Measurements from ENCODE around the gene CTSK. TPM values are rescaled to one million over a fixed set of nuclear protein-coding genes. Genes with fewer than 3 reads are reported as not detected.
"Not testable (repeated sequence)": the region's sequence is repeated elsewhere in the genome, so short reads cannot be mapped to it uniquely, and the experiment has no call there.

The CTSK gene
- 170 and 277 TPM in 2 replicates for total RNA-seq (2014; rRNA removed; shearing (Covaris generic))

DNA sequence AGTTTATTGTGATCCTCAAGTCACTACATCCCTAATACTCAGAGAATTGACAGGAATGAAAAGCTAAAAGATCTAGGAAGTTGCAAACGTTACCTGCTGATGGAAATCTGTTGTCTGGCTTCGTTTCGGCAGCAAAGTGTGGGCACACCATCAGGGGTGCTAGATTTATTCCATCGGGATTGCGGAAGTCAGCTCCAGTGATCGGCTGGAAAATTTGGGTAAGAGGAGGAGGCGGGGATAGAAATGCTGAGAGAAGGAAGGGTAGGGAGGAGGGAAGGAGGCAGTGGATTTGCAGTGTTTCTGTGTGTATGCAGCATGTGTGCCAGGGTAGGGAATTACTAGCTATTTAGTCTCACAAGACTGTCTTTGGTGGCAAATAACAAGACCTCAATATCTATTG, at the start of gene CTSK:
Gene CTSK (minus strand): TSS at position 140 of the 400 bp plus-strand sequence. CDS start 1,455 bp downstream, outside the sequence.
- H3K27me3 ChIP-seq (ENCODE audit: control insufficient read depth, insufficient read depth, low read length) = no peaks in the 10 kb centered on the region
- H3K4me3 ChIP-seq (ENCODE audit: insufficient read depth, low read depth, low read length) = peak within 1 kb of the TSS; percentile 30; the same call in 1 of the 2 replicates
- no peak for DNase-seq
- peaks cover 7% of the 10 kb centered on the region for H3K36me3 ChIP-seq (replicated peaks; ENCODE audit: control insufficient read depth, insufficient read depth, low read length)

DNA sequence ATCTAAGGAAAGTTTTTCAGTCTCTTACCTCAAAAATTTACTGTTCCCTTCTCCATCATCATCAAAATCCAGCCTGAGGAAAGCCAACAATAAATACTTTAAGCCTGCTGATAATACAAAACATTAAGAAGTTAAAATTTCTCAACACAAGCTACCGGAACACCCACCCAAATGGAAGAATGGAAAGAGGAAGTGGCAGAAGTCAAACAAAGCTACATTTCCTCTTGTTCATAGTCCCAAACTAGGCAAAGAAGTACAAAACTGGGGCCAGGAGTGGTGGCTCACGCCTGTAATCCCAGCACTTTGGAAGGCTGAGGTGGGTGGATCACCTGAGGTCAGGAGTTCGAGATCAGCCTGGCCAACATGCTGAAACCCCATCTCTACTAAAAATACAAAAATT, 44.7 kb upstream of the CTSK start:
- DNase-seq; H3K36me3 ChIP-seq (replicated peaks; ENCODE audit: control insufficient read depth, insufficient read depth, low read length): not testable (repeated sequence)

DNA sequence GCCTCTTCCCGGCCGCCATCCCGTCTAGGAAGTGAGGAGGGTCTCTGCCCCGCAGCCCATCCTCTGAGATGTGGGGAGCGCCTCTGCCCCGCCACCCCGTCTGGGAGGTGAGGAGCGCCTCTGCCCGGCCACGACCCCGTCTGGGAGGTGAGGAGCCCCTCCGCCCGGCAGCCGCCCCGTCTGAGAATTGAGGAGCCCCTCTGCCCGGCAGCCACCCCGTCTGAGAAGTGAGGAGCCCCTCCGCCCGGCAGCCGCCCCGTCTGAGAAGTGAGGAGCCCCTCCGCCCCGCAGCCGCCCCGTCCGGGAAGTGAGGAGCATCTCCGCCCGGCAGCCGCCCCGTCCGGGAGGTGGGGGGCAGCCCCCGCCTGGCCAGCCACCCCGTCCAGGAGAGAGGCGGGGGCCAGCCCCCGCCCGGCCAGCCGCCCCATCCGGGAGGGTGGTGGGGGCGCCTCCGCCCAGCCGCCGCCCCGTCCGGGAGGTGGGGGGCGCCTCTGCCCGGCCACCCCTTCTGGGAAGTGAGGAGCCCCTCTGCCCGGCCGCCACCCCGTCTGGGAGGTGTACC, 42.8 kb upstream of the CTSK start:
- H3K36me3 ChIP-seq (replicated peaks; ENCODE audit: control insufficient read depth, insufficient read depth, low read length); H3K4me3 ChIP-seq (ENCODE audit: insufficient read depth, low read depth, low read length); H3K27me3 ChIP-seq (ENCODE audit: control insufficient read depth, insufficient read depth, low read length); DNase-seq: not testable (repeated sequence)

More for the DNA sequence above, 44.7 kb upstream of the CTSK start:
- not testable (repeated sequence) for H3K4me3 ChIP-seq (ENCODE audit: insufficient read depth, low read depth, low read length); H3K27me3 ChIP-seq (ENCODE audit: control insufficient read depth, insufficient read depth, low read length)

DNA sequence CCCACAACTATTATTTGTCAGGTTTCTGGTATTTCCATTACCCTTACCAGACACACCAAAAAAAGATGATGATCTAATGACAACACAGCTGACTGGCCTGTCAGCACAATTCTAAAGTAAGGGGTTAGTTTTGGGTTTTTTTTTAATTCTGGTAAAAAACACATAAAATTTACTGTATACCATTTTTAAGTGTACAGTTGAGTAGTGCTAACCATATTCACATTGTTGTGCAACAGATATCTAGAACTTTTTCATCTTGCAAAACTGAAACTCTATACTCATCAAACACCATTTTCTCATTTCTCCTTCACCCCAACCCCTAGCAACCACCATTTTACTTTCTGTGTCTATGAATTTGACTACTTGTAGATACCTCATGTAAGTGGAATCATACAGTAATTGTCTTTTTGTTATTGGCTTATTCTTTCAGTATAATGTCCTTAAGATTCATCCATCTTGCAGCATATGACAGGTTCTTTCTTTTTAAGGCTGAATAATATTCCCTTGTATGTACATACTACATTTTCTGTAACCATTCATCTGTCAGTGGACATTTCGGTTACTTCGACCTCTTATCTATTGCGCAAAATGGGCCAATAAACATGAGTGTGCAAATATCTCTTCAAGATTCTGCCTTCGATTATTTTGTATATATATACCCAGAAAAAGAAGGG, 38.5 kb upstream of the CTSK start:
- Histone ChIP-seq H3K4me3 (ENCODE audit: insufficient read depth, low read depth, low read length) (no peak overlapping the region), H3K36me3 (replicated peaks; ENCODE audit: control insufficient read depth, insufficient read depth, low read length) (peaks cover 2% of the 10 kb centered on the region), H3K27me3 (ENCODE audit: control insufficient read depth, insufficient read depth, low read length) (no peaks in the 10 kb centered on the region)
- DNase-seq = no peak

DNA sequence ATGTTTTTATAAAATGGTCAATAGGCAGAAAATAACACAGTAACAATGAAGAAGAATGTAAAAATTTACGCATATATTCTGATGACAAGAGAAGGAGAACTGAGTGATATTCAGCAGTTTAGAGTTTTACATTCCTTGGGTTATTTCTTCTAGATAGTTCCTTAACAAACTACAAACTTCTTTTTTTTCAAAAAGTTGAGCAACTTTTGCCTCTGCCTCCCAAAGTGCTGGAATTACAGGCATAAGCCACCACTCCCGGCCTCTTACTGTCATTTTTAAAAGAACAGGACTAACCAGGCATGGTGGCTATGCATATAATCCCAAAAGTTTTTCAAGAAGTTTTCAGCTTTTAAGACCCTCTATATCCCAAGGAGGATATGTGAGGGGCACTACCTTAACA, 35.4 kb upstream of the CTSK start:
- Histone ChIP-seq H3K4me3 (ENCODE audit: insufficient read depth, low read depth, low read length) (no peak overlapping the region), H3K27me3 (ENCODE audit: control insufficient read depth, insufficient read depth, low read length) (no peaks in the 10 kb centered on the region), H3K36me3 (replicated peaks; ENCODE audit: control insufficient read depth, insufficient read depth, low read length) (no peaks in the 10 kb centered on the region)
- no peak for DNase-seq

DNA sequence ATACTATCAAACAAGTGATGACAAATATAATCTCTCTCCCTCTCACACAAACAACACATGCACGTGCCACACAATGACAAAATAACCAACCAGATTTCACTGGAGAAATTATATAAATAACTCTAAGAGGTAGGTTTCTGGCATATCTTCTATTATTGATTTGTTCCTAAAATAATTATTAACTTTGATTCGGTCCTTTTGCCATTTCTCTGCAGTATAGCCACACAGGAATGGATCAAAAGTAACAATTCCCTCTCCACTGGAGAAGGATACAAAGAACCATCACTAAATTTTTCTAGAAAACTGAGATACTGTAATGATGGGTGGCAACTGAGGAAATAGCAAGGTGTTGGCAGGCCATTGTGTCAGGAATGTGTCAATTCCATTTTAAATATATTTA, 34.9 kb upstream of the CTSK start:
- Histone ChIP-seq H3K4me3 (ENCODE audit: insufficient read depth, low read depth, low read length) (no peak overlapping the region), H3K36me3 (replicated peaks; ENCODE audit: control insufficient read depth, insufficient read depth, low read length) (no peaks in the 10 kb centered on the region), H3K27me3 (ENCODE audit: control insufficient read depth, insufficient read depth, low read length) (no peaks in the 10 kb centered on the region)
- no peak for DNase-seq

DNA sequence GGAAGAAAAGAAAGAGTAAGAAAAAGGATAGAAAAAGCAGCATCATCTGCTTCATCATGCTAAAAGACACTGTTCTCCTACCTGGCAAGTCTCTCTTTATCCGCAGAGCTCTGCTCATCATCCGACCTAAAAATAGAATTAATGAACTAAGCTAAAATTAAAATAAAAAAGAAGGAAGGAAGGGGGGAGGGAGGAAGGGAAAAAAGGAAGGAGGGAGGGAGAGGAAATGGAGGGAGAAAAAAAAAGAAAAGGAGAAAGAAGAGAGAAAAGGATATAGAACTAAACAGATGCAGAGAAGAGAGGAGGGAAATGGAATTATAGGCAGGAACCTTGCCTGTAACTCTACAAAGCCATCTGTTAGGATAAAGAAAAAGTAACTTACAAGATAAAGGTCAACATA, 34.3 kb upstream of the CTSK start:
- no peak overlapping the region for H3K4me3 ChIP-seq (ENCODE audit: insufficient read depth, low read depth, low read length)
- DNase-seq = no peak
- H3K27me3 ChIP-seq (ENCODE audit: control insufficient read depth, insufficient read depth, low read length) = no peaks in the 10 kb centered on the region
- H3K36me3 ChIP-seq (replicated peaks; ENCODE audit: control insufficient read depth, insufficient read depth, low read length) = no peaks in the 10 kb centered on the region

DNA sequence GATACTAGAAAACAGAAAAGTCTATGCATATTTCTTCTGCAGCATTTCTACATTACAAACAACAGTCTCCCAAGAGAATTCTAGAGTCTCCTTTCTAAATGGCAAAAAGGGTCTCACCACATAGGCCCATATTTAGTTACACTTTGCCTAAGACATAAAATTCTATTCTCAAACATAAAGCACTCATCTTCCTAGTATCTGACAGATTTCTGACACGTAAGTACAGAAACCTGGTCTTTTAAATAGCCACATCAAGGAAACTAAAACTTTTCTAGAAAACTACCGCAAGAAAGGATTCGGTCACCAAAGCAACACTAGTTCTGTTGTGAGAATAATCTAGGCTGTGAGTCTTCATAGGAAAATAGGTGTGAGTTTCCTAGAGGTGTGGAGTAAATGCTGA, 33.6 kb upstream of the CTSK start:
- no peaks in the 10 kb centered on the region for H3K36me3 ChIP-seq (replicated peaks; ENCODE audit: control insufficient read depth, insufficient read depth, low read length)
- no peak overlapping the region for H3K4me3 ChIP-seq (ENCODE audit: insufficient read depth, low read depth, low read length)
- DNase-seq = no peak

DNA sequence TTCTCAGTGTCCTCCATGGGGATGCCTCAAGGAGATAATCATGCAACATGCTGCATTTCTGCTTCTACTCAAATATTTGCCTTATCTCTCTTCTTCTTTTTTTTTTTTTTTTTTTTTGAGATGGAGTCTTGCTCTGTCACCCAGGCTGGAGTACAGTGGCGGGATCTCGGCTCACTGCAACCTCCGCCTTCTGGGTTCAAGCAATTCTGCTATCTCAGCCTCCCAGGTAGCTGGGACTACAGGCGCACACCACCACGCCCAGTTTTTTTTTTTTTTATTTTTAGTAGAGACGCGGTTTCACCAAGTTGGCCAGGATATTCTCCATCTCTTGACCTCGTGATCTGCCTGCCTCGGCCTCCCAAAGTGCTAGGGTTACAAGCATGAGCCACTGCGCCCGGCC, 32.8 kb upstream of the CTSK start:
- not testable (repeated sequence) for DNase-seq; H3K36me3 ChIP-seq (replicated peaks; ENCODE audit: control insufficient read depth, insufficient read depth, low read length); H3K4me3 ChIP-seq (ENCODE audit: insufficient read depth, low read depth, low read length); H3K27me3 ChIP-seq (ENCODE audit: control insufficient read depth, insufficient read depth, low read length)

More for the DNA sequence above, 33.6 kb upstream of the CTSK start:
- H3K27me3 ChIP-seq (ENCODE audit: control insufficient read depth, insufficient read depth, low read length) = no peaks in the 10 kb centered on the region

DNA sequence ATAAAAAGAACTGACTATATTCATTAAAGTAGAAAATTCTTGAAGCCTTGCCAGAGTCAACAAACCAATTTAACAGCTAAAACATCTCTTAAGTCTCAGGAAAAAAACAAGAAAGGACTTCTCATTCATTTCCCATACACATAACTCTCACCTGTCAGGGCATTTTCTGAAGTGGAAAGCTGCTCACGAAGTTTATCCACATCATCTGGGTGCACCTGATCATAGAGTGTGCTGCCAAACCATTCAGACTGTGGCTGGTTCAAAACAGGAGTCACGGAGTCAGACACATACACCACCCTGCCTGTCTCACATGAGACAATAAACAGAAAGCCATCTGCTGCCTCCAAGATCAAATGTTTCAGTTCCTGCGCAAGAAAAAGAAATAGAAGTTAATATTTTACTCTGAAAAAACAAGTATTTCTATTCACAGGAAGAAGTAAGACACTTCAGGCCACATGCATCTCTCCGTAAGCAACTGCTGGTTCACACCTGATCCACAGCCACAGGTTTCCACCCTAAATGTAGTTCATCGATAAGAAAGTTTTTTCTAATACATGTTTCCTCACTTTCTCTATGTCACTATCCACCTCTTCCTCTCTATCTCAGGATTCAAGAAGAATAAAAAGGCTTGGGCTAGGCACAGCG, 28.2 kb upstream of the CTSK start:
- peaks cover 7% of the 10 kb centered on the region for H3K36me3 ChIP-seq (replicated peaks; ENCODE audit: control insufficient read depth, insufficient read depth, low read length)
- no peaks in the 10 kb centered on the region for H3K27me3 ChIP-seq (ENCODE audit: control insufficient read depth, insufficient read depth, low read length)
- no peak for DNase-seq
- no peak overlapping the region for H3K4me3 ChIP-seq (ENCODE audit: insufficient read depth, low read depth, low read length)

DNA sequence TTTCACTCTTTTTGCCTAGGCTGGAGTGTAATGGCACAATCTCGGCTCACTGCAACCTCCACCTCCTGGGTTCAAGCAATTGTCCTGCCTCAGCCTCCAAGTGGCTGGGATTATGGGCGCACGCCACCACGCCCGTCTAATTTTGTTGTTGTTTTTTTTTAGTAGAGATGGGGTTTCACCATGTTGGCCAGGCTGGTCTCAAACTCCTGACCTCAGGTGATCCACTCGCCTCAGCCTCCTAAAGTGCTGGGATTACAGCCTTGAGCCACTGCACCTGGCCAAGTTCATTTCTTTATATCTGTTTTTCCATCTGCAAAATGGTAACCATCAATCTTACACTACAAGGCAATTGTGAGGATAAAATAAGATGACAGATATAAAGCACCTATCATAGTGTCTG, 25.9 kb upstream of the CTSK start:
- H3K4me3 ChIP-seq (ENCODE audit: insufficient read depth, low read depth, low read length); DNase-seq; H3K36me3 ChIP-seq (replicated peaks; ENCODE audit: control insufficient read depth, insufficient read depth, low read length); H3K27me3 ChIP-seq (ENCODE audit: control insufficient read depth, insufficient read depth, low read length): not testable (repeated sequence)

DNA sequence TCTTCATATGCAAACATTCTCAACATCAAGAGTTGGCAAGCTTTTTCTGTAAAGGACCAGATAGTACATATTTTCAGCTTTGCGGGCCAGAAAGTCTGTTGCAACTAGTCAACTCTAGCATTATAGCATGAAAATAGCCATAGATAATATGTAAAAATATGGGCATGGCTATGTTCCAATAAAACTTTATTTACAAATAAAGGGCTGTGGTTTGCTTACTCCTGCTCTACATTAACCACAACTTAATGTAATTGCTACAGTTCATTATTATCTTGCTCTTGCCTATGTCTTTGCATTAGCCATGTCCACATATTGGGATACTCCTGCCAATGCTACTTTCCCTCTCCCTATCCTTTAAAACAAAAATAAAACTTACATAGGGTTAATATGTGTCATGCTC, 24.5 kb upstream of the CTSK start:
- Histone ChIP-seq H3K27me3 (ENCODE audit: control insufficient read depth, insufficient read depth, low read length) (no peaks in the 10 kb centered on the region), H3K4me3 (ENCODE audit: insufficient read depth, low read depth, low read length) (no peak overlapping the region), H3K36me3 (replicated peaks; ENCODE audit: control insufficient read depth, insufficient read depth, low read length) (peaks cover 10% of the 10 kb centered on the region)
- DNase-seq = no peak

DNA sequence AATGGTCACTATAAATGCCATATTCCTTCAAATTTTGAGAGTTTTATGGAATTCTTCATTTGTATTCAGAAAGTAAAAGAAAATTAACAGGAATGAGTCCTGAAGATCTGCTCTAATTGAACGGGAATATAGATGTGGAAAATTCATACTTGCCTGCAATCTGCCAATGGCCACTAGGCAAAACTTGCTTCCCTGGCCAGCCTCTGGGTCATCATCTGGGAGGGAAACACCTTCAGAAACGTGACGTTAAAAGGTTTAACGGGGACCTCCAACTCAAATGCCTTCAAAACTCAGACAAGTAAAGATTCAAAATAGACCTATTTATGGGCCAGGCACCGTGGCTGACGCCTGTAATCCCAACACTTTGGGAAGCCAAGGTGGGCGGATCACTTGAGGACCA, 21.7 kb upstream of the CTSK start:
- no peaks in the 10 kb centered on the region for H3K27me3 ChIP-seq (ENCODE audit: control insufficient read depth, insufficient read depth, low read length)
- H3K36me3 ChIP-seq (replicated peaks; ENCODE audit: control insufficient read depth, insufficient read depth, low read length) = peaks cover 10% of the 10 kb centered on the region
- peak; percentile 33 for DNase-seq
- no peak overlapping the region for H3K4me3 ChIP-seq (ENCODE audit: insufficient read depth, low read depth, low read length)

DNA sequence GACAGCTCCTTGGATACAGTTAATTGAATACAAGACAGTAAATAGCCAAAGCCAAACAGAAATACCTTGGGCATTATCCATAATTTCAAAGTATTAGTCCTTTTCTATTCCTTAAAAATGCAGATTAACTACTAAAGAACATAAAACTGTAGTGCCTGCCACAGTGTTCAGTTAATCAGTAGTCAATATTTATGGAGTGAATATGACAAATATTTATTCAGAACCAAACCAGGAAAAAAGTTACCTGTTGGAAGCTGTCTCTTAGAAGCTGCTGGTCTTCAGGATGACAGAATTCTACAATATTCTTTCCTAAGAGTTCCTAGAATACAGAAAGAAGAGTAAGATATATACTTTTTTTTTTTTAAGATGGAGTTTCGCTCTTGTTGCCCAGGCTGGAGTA, 18.2 kb upstream of the CTSK start:
- Histone ChIP-seq H3K4me3 (ENCODE audit: insufficient read depth, low read depth, low read length) (no peak overlapping the region), H3K27me3 (ENCODE audit: control insufficient read depth, insufficient read depth, low read length) (no peaks in the 10 kb centered on the region), H3K36me3 (replicated peaks; ENCODE audit: control insufficient read depth, insufficient read depth, low read length) (peaks cover 7% of the 10 kb centered on the region)
- no peak for DNase-seq
